GM21526 (cell line): ENCODE measurements around the gene GSKIP.

Experiments
- ATAC-seq: cut with Tn5 transposase; IDR thresholded peaks from one replicate; pipeline ENCODE4 v1.9.1; 2021; ENCODE audit warnings: moderate library complexity; ENCODE audit not compliant: unreplicated experiment, low FRiP score

Gene GSKIP

DNA sequence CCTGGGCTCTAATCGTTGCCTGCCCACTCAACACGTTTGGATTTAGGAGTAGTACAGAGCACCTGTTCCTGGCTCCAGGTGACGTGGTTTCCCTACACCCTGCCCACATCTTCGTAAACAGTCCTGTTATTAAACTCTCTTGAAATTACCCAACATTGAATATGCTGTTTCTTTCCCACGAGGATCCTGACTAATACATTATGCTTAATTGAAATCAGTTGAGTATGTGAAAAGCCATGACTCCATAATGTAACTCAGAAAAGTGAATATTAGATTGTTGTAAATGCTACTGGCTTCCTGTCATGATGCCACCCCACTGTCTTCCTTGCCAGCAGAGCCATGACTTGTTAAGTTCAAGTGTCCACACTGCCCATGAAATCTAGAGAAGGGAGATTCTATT lies 50.2 kb downstream of the GSKIP start:
- no peak for ATAC-seq

DNA sequence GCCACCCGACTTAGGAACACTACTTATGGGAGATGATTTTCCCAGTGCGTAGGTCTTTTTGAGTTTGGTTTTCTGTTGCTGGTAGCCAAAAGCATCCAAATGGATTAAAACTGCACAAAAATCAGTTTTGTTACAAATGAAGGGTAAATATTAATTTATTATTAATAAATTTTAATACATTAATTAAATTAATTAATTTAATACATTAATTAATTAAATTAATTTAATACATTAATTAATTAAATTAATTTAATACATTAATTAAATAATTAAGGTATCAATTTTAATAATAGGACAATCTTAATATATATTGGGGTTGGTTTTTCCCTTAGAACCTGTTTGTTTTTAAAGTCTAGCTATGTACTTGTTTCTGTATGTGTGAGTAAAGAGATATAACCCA lies 52.2 kb downstream of the GSKIP start:
- ATAC-seq, result no peak

DNA sequence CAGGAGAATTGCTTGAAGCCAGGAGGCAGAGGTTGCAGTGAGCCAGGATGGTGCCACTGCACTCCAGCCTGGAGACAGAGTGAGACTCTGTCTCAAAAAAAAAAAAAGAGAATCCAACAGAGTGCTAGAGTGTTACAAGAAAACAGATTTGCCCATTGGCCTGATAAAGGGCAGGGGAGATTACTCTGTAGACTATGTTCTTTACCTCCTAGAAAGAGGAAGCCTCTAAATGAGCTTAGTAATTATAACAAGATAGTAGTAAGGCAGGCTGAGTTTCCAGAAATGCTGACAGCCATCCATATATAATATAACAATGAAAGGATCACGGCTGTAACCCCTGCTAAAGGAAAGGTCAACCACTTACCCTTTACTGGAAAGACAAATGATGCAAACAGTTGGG lies 53.0 kb downstream of the GSKIP start:
- ATAC-seq, result no peak

DNA sequence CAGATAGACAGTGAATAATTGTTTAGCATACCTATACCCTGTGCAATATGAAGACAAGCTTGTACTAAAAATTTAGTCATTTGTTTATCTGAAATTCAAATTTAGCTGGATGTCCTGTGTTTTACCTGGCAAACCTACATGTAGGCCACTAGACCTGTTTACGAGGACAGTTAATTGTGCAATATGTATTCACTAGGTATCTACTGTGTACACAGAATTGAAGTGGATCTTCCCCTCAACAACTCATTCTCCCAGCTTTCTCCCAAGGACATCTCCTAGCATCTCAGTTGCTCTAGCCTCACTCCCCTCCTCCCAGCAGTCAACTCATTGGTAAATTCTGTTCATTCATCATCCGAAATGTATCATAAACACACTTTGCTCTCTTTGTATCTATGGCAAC lies 53.9 kb downstream of the GSKIP start:
- no peak for ATAC-seq

DNA sequence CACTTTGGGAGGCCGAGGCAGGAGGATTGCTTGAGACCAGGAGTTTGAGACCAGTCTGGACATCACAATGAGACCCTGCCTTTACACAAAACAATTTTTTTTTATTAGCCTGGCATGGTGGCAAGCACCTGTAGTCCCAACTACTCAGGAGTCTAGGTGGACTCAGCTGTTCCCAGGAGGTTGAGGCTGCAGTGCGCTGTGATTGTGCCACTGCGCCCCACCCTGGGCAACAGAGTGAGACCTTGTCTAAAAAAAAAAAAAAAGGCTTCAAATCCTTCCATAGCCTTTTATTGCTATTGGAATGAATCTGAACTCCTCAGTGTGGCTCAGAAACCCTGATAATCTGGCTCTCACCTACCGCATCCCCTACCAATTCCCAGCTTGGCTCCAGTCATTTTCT lies 54.7 kb downstream of the GSKIP start:
- ATAC-seq, result no peak

DNA sequence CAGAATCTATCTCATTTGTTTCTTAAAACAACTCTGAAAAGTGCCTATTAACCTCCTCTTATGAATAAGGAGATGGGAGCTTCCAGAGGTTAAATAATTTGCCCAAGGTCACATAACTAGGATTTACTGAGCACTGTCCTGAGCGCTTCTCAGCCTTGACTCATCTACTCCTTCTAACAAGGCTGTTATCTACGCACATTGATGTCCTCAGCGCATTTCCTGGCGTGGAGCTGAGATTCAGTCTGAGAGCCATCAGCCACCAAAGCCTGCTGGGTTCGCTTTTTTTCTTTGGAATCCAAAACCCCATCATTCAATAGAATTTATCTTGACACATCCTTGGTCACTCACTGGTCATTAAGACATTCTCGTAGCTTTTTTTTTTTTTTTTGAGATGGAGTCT lies 57.9 kb downstream of the GSKIP start:
- ATAC-seq, result no peak

DNA sequence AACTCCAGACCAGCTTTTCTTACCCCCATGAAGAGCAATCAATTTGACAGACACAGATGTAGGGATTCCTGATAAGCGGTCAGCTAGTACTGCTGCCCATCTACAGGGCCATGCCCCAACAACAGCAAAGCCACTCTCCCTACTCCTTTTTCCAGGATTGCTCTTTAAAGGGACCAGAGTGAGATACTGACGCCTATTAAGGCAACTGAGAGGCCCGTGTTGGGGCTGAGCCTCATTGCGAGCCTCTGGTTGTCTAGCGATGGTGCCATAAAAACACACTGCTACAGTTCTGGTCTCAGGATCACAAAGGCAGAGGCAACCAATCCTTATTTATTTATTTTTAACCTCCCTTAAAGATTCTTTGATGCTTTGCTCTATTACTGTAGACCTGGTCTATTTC lies 59.7 kb downstream of the GSKIP start:
- no peak for ATAC-seq

DNA sequence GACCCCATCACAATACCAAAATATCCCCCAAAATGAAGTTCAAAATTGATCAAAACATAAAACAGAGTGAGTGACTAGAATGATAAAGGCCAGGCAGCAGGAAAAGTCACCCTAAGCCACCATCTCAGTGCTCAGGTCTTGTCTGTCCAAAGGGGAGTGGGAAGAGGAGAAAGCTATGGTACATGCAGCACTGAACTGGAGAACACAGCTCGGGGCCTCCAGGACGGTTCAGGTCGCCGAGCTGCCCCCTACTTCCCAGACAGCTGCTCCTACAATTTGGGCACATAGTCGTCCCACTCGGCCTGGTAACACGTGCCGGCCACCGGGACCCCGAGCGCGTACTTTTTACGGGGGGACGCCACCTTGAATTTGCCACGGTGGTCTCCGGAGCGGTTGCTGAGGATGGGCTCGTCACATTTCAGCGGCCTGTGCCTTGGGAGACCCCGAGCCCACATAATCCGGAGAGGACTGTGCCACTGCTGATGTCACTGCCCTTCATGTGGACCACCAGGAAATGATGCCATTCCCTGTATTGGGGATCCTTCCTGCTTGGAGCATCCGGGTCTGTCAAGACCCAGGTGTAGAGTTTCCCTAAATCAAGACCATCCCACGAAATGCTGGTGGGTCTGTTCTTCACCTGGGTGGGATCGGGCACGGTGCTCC lies 60.3 kb downstream of the GSKIP start:
- ATAC-seq, result no peak

DNA sequence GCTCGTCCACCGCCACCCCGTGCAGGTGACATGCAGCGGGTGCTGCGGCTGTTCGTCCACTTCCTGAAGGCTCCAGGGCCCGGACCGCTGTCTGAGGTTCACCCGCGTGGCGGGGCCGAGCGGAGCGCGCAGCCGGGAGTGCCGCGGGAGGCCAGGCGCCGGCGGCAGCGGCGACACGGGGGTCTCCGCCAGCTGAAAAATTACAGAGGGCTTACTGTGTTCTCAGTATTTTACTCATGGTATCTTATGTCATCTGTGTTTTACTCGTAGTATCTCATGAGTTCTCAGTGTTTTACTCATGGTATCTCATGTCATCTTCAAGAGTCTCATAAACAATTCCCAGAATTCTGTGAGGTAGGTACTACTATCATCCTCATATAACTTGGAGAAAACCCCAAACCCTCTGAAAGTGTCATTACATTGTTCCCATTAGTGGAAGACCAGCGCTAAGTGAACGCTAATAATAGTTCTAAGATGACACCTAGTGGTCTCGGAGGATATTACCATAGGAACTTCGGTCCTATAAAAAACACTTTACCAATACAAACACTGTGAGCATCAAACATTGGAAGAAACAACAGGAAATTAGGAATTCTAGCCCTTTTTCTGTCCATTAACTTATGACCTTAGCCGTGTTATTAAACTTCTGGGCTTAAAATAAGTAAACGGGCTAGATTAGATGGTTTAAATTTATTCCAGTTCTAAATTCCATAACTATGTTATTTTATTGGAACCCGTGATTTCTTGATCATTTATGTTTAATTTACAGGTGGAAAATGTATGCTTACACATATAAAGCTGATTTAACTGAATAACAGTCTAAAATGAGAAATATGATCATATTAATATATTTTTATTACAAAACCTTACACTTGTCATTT lies 61.0 kb downstream of the GSKIP start:
- ATAC-seq, result peak; percentile 88

DNA sequence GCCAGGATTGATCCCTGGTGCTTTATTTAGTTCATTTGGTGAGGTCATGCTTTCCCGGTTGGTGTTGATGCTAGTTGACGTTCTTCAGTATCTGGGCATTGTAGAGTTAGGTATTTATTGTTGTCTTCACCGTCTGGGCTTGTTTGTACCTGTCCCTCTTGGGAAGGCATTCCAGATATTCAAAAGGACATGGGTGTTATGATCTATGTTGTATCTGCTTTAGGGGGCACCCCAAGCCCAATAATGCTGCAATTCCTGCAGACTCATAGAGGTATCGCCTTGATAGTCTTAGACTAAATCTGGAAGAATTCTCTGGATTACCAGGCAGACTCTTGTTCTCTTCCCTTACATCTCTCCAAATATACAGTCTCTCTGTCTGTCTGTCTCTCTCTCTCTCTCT lies 70.7 kb downstream of the GSKIP start:
- ATAC-seq, result no peak
